GM18951 (cell line): ENCODE measurements around the gene MNS1.
"Not testable (repeated sequence)": the region's sequence is repeated elsewhere in the genome, so short reads cannot be mapped to it uniquely, and the experiment has no call there.

Experiments used
- POLR2A ChIP-seq: IDR thresholded peaks from 4 replicates; pipeline ENCODE4 v1.6.1; 2011; ENCODE audit warnings: mild to moderate bottlenecking; ENCODE audit not compliant: insufficient read length, insufficient read depth; ENCODE audit errors: extremely low read depth
- in situ Hi-C: fragments of 300-500 bp; cut with MboI; formaldehyde crosslinking; loops from one replicate; pipeline ENCODE4 v1.12.0; 2022; ENCODE audit warnings: low sequenced_read_pairs, mixed read lengths, inconsistent platforms; ENCODE audit not compliant: unreplicated experiment

MNS1 gene

GRCh38 chr15:56432304-56432703 lies 32.6 kb downstream of the MNS1 start:
- in situ Hi-C loops, result loop anchor here (25.0 kb wide), 1 partner anchor 170 kb away; no protein-coding TSS in a partner anchor
- TF ChIP-seq POLR2A, result no peak

- no peak for TF ChIP-seq POLR2A
- in situ Hi-C loops, result loop anchor here (25.0 kb wide), 1 partner anchor 167 kb away; no protein-coding TSS in a partner anchor
These were observed 36.0 kb downstream of the MNS1 start for GRCh38 chr15:56428821-56429458.

GRCh38 chr15:56425976-56426375 lies 39.0 kb downstream of the MNS1 start:
- in situ Hi-C loops, result loop anchor here (25.0 kb wide), 1 partner anchor 164 kb away; no protein-coding TSS in a partner anchor
- no peak for TF ChIP-seq POLR2A

- no peak for TF ChIP-seq POLR2A
- in situ Hi-C loops, result loop anchor here (25.0 kb wide), 1 partner anchor 163 kb away; no protein-coding TSS in a partner anchor
These were observed 39.7 kb downstream of the MNS1 start for GRCh38 chr15:56425276-56425675.

GRCh38 chr15:56413114-56413733 lies 51.7 kb downstream of the MNS1 start:
- in situ Hi-C loops, result not testable (repeated sequence)

- no peak for TF ChIP-seq POLR2A
- in situ Hi-C loops, result no loop called here
These were observed 53.7 kb downstream of the MNS1 start for GRCh38 chr15:56411122-56411749.

GRCh38 chr15:56410721-56411120 lies 54.2 kb downstream of the MNS1 start:
- no peak for TF ChIP-seq POLR2A
- in situ Hi-C loops, result no loop called here

- in situ Hi-C loops, result not testable (repeated sequence)
These were observed 65.7 kb downstream of the MNS1 start for GRCh38 chr15:56399209-56399608.

GRCh38 chr15:56397325-56397724 lies 67.6 kb downstream of the MNS1 start:
- in situ Hi-C loops, result not testable (repeated sequence)

GRCh38 chr15:56394909-56395308 lies 70.0 kb downstream of the MNS1 start:
- TF ChIP-seq POLR2A, result no peak
- in situ Hi-C loops, result no loop called here

GRCh38 chr15:56393277-56393676 lies 71.7 kb downstream of the MNS1 start:
- no peak for TF ChIP-seq POLR2A

GRCh38 chr15:56390739-56391267 lies 74.1 kb downstream of the MNS1 start:
- in situ Hi-C loops, result no loop called here
- no peak for TF ChIP-seq POLR2A

More at GRCh38 chr15:56393277-56393676, 71.7 kb downstream of the MNS1 start:
- in situ Hi-C loops, result no loop called here

- TF ChIP-seq POLR2A, result no peak
- in situ Hi-C loops, result no loop called here
These were observed 79.0 kb downstream of the MNS1 start for GRCh38 chr15:56385908-56386307.

- in situ Hi-C loops, result no loop called here
- TF ChIP-seq POLR2A, result no peak
These were observed 81.9 kb downstream of the MNS1 start for GRCh38 chr15:56383010-56383409.
